Parathyroid adenoma (tissue), 2 donors: ENCODE measurements around the gene NAA50.
A peak's percentile ranks its signal among the peaks of the same experiment; 100 is the strongest.

Experiments
- H2AFZ ChIP-seq: fragments of 300-600 bp; sonication (generic); one replicate; pipeline ENCODE4 v1.7.0; 2017; ENCODE audit warnings: antibody characterized with exemption, mild to moderate bottlenecking
- H3K27ac ChIP-seq: fragments of 300-600 bp; sonication (generic); one replicate; pipeline ENCODE4 v1.7.0; 2017
- H3K27me3 ChIP-seq: fragments of 300-600 bp; sonication (generic); one replicate; pipeline ENCODE4 v1.7.0; 2017; ENCODE audit warnings: low read length; ENCODE audit not compliant: control insufficient read depth, insufficient read depth
- H3K36me3 ChIP-seq: fragments of 300-600 bp; sonication (generic); one replicate; pipeline ENCODE4 v1.7.0; 2017; ENCODE audit warnings: low read length; ENCODE audit not compliant: control insufficient read depth, insufficient read depth
- H3K4me1 ChIP-seq: fragments of 300-600 bp; sonication (generic); one replicate; pipeline ENCODE4 v1.7.0; 2017; ENCODE audit warnings: control low read depth
- H3K4me2 ChIP-seq: fragments of 300-600 bp; sonication (generic); one replicate; pipeline ENCODE4 v1.7.0; 2017; ENCODE audit warnings: low read length
- H3K4me3 ChIP-seq: fragments of 300-600 bp; sonication (generic); one replicate; pipeline ENCODE4 v1.7.0; 2017; ENCODE audit warnings: low read depth, low read length
- H3K79me2 ChIP-seq: fragments of 300-600 bp; sonication (generic); one replicate; pipeline ENCODE4 v1.7.0; 2017; ENCODE audit warnings: control low read depth
- H3K9ac ChIP-seq: fragments of 300-600 bp; sonication (generic); one replicate; pipeline ENCODE4 v1.7.0; 2017; ENCODE audit warnings: mild to moderate bottlenecking
- H3K9me3 ChIP-seq: fragments of 300-600 bp; sonication (generic); one replicate; pipeline ENCODE4 v1.7.0; 2017; ENCODE audit warnings: low read length; ENCODE audit not compliant: control insufficient read depth
- TF ChIP-seq, protein P1 (sequence below): fragments of 300-600 bp; sonication (generic); IDR thresholded peaks from one replicate; pipeline ENCODE4 v1.7.0; 2017; ENCODE audit warnings: antibody characterized with exemption, mild to moderate bottlenecking
- donor health status: primary hyperparathyroidism.

The NAA50 gene

DNA sequence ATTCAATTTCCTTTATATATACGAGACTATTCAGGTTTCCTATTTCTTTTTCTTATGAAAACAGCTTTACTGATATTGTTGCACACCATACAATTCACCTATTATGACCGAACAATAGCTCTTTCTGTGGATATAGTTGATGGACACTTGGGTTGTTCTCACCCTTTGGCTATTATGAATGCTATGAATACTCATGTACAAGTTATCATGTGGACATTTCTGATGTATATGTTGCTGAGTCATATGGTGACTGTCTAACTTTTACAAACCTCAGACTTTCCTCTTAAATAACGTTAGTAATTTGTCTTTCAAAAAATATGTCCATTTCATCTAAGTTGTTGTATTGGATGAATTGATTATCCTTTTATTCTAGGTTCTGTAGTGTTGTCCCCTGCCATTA, 33.9 kb downstream of the NAA50 start:
- H3K27ac ChIP-seq = no peak overlapping the region
- no peak overlapping the region for H2AFZ ChIP-seq
- H3K9me3 ChIP-seq = no peaks in the 10 kb centered on the region
- H3K4me1 ChIP-seq = no peaks in the 10 kb centered on the region
- H3K79me2 ChIP-seq = no peaks in the 10 kb centered on the region
- H3K4me3 ChIP-seq = no peak overlapping the region
- H3K4me2 ChIP-seq = no peak overlapping the region
- no peaks in the 10 kb centered on the region for H3K27me3 ChIP-seq
- TF ChIP-seq, protein P1, sequence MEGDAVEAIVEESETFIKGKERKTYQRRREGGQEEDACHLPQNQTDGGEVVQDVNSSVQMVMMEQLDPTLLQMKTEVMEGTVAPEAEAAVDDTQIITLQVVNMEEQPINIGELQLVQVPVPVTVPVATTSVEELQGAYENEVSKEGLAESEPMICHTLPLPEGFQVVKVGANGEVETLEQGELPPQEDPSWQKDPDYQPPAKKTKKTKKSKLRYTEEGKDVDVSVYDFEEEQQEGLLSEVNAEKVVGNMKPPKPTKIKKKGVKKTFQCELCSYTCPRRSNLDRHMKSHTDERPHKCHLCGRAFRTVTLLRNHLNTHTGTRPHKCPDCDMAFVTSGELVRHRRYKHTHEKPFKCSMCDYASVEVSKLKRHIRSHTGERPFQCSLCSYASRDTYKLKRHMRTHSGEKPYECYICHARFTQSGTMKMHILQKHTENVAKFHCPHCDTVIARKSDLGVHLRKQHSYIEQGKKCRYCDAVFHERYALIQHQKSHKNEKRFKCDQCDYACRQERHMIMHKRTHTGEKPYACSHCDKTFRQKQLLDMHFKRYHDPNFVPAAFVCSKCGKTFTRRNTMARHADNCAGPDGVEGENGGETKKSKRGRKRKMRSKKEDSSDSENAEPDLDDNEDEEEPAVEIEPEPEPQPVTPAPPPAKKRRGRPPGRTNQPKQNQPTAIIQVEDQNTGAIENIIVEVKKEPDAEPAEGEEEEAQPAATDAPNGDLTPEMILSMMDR = no peak
- H3K9ac ChIP-seq = no peak overlapping the region
- no peaks in the 10 kb centered on the region for H3K36me3 ChIP-seq

DNA sequence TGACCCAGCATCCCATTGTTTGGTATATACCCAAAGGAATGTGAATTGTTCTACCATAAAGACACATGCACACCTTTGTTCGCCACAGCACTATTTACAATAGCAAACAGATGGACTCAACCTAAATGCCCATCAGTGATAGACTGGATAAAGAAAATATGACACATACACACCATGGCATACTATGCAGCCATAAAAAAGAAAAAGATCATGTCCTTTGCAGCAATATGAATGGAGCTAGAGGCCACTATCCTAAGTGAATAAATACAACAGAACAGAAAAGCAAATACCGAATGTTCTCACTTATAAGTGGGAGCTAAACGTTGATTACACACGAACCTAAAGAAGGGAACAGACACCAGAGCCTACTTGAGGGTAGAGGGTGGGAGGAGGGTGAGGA, 38.2 kb downstream of the NAA50 start:
- Histone ChIP-seq H3K9me3 (no peaks in the 10 kb centered on the region), H3K9ac (no peak overlapping the region), H2AFZ (no peak overlapping the region), H3K4me1 (no peaks in the 10 kb centered on the region), H3K79me2 (no peaks in the 10 kb centered on the region), H3K36me3 (no peaks in the 10 kb centered on the region), H3K4me2 (no peak overlapping the region), H3K27ac (no peak overlapping the region), H3K27me3 (no peaks in the 10 kb centered on the region), H3K4me3 (no peak overlapping the region)
- TF ChIP-seq, protein P1 = no peak

DNA sequence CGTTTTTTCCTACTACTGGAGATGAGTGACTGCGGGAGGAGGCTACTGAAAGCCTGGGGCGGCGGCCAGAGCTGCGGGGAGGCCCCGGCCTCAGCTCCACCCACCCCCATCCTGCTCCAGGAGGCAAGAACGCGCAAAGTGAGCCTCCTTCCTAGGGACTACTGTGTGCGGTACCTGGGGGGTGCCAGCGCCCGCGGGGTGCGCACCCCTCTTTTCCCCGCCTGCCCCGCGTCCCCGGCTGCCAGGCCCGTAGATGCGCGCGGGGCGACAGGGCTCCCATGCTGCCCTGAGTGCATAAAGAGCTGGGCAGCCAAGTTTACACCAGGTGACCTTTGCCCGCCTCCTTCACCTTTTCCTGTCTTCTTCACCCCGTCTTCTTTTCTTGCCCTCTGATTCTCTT, 47.1 kb downstream of the NAA50 start:
- no peaks in the 10 kb centered on the region for H3K36me3 ChIP-seq
- peak overlapping the region; percentile 88 for H2AFZ ChIP-seq
- no peak overlapping the region for H3K4me3 ChIP-seq
- no peak overlapping the region for H3K4me2 ChIP-seq
- H3K27ac ChIP-seq = peak overlapping the region; percentile 94
- H3K9ac ChIP-seq = no peak overlapping the region
- no peaks in the 10 kb centered on the region for H3K9me3 ChIP-seq
- TF ChIP-seq, protein P1 = no peak
- no peaks in the 10 kb centered on the region for H3K27me3 ChIP-seq
- H3K79me2 ChIP-seq = peaks cover 10% of the 10 kb centered on the region
- peaks cover 5% of the 10 kb centered on the region for H3K4me1 ChIP-seq

GRCh38 chr3:113698213-113698742, 47.8 kb downstream of the NAA50 start:
- Histone ChIP-seq H3K4me1 (peaks cover 12% of the 10 kb centered on the region), H3K36me3 (no peaks in the 10 kb centered on the region), H3K9me3 (no peaks in the 10 kb centered on the region), H3K27ac (peak overlapping the region; percentile 94), H3K79me2 (peaks cover 16% of the 10 kb centered on the region), H3K9ac (no peak overlapping the region), H3K27me3 (no peaks in the 10 kb centered on the region), H3K4me2 (peak overlapping the region; percentile 66), H2AFZ (peak overlapping the region; percentile 88), H3K4me3 (peak overlapping the region; percentile 99)
- TF ChIP-seq, protein P1 = no peak

DNA sequence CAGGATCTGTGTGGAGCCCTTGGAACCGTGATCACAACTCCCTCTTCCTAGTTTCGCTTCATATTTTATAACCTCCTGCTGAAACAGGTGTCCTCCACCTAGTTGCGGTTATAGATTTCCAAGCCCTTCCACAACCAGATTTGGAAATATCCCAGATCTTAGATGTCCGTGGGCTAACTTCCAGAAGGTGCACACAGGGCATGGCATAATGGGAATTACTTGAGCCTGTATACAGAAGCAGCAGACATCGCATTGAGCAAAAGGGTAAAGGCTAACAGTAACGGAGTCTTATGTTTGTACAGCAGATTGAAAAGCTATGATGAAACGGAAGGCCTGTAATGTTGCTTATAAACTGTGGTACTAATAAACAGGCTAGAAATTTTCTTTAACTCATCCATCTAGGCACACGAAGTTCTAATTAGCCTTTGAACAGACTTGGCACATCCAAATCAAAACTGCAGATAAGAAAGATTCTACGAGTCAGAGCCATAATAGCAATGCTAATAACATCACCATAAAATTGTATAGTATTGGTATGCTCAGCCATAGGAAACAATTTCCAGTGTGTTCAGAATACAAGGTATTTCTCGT, 48.5 kb downstream of the NAA50 start:
- Histone ChIP-seq H3K4me1 (peaks cover 12% of the 10 kb centered on the region), H3K9me3 (no peaks in the 10 kb centered on the region), H3K79me2 (peaks cover 21% of the 10 kb centered on the region), H3K9ac (peak overlapping the region; percentile 51), H3K4me3 (peak overlapping the region; percentile 99), H3K27ac (peak overlapping the region; percentile 94), H3K27me3 (no peaks in the 10 kb centered on the region), H2AFZ (peak overlapping the region; percentile 87), H3K4me2 (peak overlapping the region; percentile 66), H3K36me3 (no peaks in the 10 kb centered on the region)
- TF ChIP-seq, protein P1 = no peak
